OCI-LY7 (cell line): ENCODE data around the gene TIGD6. TPM values are rescaled to one million over a fixed set of nuclear protein-coding genes. Genes with fewer than 3 reads are reported as not detected.

ENCODE experiments used
- BruUV-seq: library from RNA; stranded (reverse); fragments of 400-500 nt; replicated peaks from 2 replicates; lab custom pipeline; 2021; lab: Mats Ljungman, UMichigan
- CTCF ChIA-PET: fragments of 300-600 bp; sonication (Branson Sonifier 250); formaldehyde crosslinking; loops from one replicate; lab custom pipeline; 2022; ENCODE audit warnings: antibody characterized with exemption; ENCODE audit not compliant: unreplicated experiment; lab: Charles Lee
- POLR2A ChIA-PET: fragments of 300-600 bp; sonication (Branson Sonifier 250); formaldehyde crosslinking; loops from one replicate; lab custom pipeline; 2022; ENCODE audit warnings: antibody characterized with exemption; lab: Charles Lee
- DNase-seq: peaks from one replicate; pipeline ENCODE4 v3.0.0-alpha.2; 2015; ENCODE audit warnings: low spot score
- H2AFZ ChIP-seq: fragments of 200-600 bp; sonication (generic), shearing (Covaris generic); 2 replicates; pipeline ENCODE4 v1.6.1; 2014; ENCODE audit warnings: mild to moderate bottlenecking, antibody characterized with exemption, low read length, moderate library complexity
- H3K27ac ChIP-seq: fragments of 200-600 bp; sonication (generic); 2 replicates; pipeline ENCODE4 v1.5.1; 2014; ENCODE audit warnings: mixed run types, low read depth, mild to moderate bottlenecking, moderate library complexity, low read length, inconsistent platforms; ENCODE audit not compliant: poor library complexity, severe bottlenecking
- H3K36me3 ChIP-seq: fragments of 200-600 bp; sonication (generic); 2 replicates; pipeline ENCODE4 v1.6.1; 2014; ENCODE audit warnings: mild to moderate bottlenecking, antibody characterized with exemption, low read length, moderate library complexity, mixed read lengths; ENCODE audit not compliant: insufficient read depth
- H3K4me1 ChIP-seq: fragments of 200-600 bp; sonication (generic); 2 replicates; pipeline ENCODE4 v1.5.1; 2014; ENCODE audit warnings: mild to moderate bottlenecking, low read length; ENCODE audit not compliant: insufficient read depth, poor library complexity, severe bottlenecking
- H3K4me2 ChIP-seq: fragments of 200-600 bp; sonication (generic); 2 replicates; pipeline ENCODE4 v1.6.1; 2014; ENCODE audit warnings: mild to moderate bottlenecking, low read length
- H3K4me3 ChIP-seq: fragments of 200-600 bp; sonication (generic); 2 replicates; pipeline ENCODE4 v1.5.1; 2014; ENCODE audit warnings: mild to moderate bottlenecking, low read depth, low read length; ENCODE audit not compliant: poor library complexity, severe bottlenecking
- H3K79me2 ChIP-seq: fragments of 200-600 bp; sonication (generic); 2 replicates; pipeline ENCODE4 v1.6.1; 2016; ENCODE audit warnings: low read depth, mild to moderate bottlenecking, low read length, moderate library complexity, mixed read lengths; ENCODE audit not compliant: insufficient read depth
- H3K9me2 ChIP-seq: fragments of 200-600 bp; sonication (generic); 2 replicates; pipeline ENCODE4 v1.6.1; 2016; ENCODE audit warnings: mild to moderate bottlenecking, low read length, mixed read lengths; ENCODE audit not compliant: insufficient read depth
- H3K9me3 ChIP-seq: fragments of 200-600 bp; sonication (generic); 2 replicates; pipeline ENCODE4 v1.6.1; 2014; ENCODE audit warnings: mild to moderate bottlenecking, mixed run types, low read length, mixed read lengths
- H4K20me1 ChIP-seq: fragments of 200-600 bp; sonication (generic); 2 replicates; pipeline ENCODE4 v1.6.1; 2014; ENCODE audit warnings: mild to moderate bottlenecking, antibody characterized with exemption, low read length, moderate library complexity, mixed read lengths; ENCODE audit not compliant: insufficient read depth
- CTCF ChIP-seq: fragments of 200-600 bp; sonication (generic); conservative IDR thresholded peaks from 2 replicates; pipeline ENCODE4 v1.5.1; 2014; ENCODE audit warnings: mild to moderate bottlenecking, antibody characterized with exemption, low read length, moderate library complexity, mixed read lengths
- EZH2phosphoT487 ChIP-seq: fragments of 200-600 bp; sonication (generic); IDR thresholded peaks from 2 replicates; pipeline ENCODE4 v1.6.1; 2018; ENCODE audit warnings: low read depth, borderline replicate concordance, mild to moderate bottlenecking, mixed run types, antibody characterized with exemption, low read length, moderate library complexity, mixed read lengths
- intact Hi-C: fragments of 100-400 bp; cut with micrococcal nuclease; formaldehyde crosslinking; loops from one replicate; pipeline ENCODE4 v1.10.0; 2022; ENCODE audit not compliant: unreplicated experiment
- total RNA-seq, 2 experiments: library from RNA; depleted of rRNA in 1 of 2; stranded (reverse); fragments of >200 nt in 1 of 2; shearing (Covaris generic) in 1 of 2; gene quantifications; 2 replicates each; pipeline ENCODE4 v1.2.3, GENCODE V29; 2014 to 2022

TIGD6 gene
- total RNA-seq, 2 experiments from 2014 or later, result 3.4 to 4.6 TPM

GRCh38 chr5:150036513-150036912, 36.1 kb upstream of the TIGD6 start:
- TF ChIP-seq CTCF, result no peak
- TF ChIP-seq EZH2phosphoT487, result no peak
- no peaks in the 10 kb centered on the region for H3K79me2 ChIP-seq
- no peak overlapping the region for H3K4me2 ChIP-seq
- H4K20me1 ChIP-seq, result no peaks in the 10 kb centered on the region; the same call in 1 of the 2 replicates
- H3K4me1 ChIP-seq, result peaks cover 18% of the 10 kb centered on the region
- BruUV-seq, result no TSS peak
- POLR2A ChIA-PET, result interaction anchor here (0.6 to 2.9 kb wide), 3 partner anchors 9 to 529 kb away, joined by 3 to 6 read pairs (median 3); no protein-coding TSS in a partner anchor
- intact Hi-C loops, result no loop called here
- H3K36me3 ChIP-seq, result peaks cover 98% of the 10 kb centered on the region
- H3K4me3 ChIP-seq, result no peak overlapping the region
- no peak for DNase-seq
- no peak overlapping the region for H2AFZ ChIP-seq
- H3K9me3 ChIP-seq, result no peaks in the 10 kb centered on the region
- no peaks in the 10 kb centered on the region for H3K9me2 ChIP-seq
- peak overlapping the region; percentile 39 for H3K27ac ChIP-seq
- CTCF ChIA-PET, result no interaction called here

DNA sequence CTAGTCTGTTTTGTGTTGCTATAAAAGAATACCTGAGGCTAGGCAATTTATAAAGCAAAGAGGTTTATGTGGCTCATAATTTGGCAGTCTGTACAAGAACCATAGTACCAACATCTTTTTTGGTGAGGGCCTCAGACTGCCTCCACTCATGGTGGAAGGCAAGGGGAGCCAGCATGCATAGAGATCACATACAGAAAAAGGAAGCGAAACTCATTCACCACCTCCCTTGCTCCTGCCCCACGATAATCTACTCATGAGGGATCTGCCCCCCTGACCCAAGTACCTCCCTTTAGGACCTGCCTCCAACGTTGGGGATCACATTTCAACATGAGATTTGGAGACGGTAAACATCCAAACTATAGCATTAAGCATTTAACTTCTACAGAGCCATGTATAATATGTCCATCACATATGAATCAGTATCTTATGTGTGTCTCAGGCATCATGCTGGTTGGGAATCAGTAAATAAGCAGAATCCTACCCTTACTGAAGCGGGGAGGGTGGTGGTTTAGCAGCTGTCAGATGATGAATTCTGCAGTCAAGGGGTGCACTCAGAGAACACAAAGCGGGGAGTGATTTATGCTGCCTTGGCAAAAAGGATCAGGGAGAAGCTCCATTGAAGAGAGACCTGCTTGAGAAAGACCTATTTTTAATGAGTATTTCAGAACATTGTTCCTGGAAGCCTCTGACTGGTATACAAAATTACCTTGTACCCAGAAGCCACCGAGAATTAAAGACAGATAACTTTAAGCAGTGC, 34.9 kb upstream of the TIGD6 start:
- BruUV-seq, result no TSS peak
- peaks cover 18% of the 10 kb centered on the region for H3K4me1 ChIP-seq
- DNase-seq, result peak; percentile 72
- H3K36me3 ChIP-seq, result peaks cover 98% of the 10 kb centered on the region
- H4K20me1 ChIP-seq, result no peaks in the 10 kb centered on the region; the same call in 1 of the 2 replicates
- no peak for TF ChIP-seq CTCF
- TF ChIP-seq EZH2phosphoT487, result no peak
- H2AFZ ChIP-seq, result no peak overlapping the region
- POLR2A ChIA-PET, result interaction anchor here (0.6 to 2.9 kb wide), 5 partner anchors 10 to 31 kb away, joined by 3 to 6 read pairs (median 3); no protein-coding TSS in a partner anchor
- H3K4me2 ChIP-seq, result peak overlapping the region; percentile 15
- H3K9me3 ChIP-seq, result no peaks in the 10 kb centered on the region
- intact Hi-C loops, result no loop called here
- no peaks in the 10 kb centered on the region for H3K9me2 ChIP-seq
- CTCF ChIA-PET, result no interaction called here
- H3K27ac ChIP-seq, result peak overlapping the region; percentile 39
- H3K4me3 ChIP-seq, result no peak overlapping the region
- H3K79me2 ChIP-seq, result no peaks in the 10 kb centered on the region

GRCh38 chr5:150034662-150035061, 34.2 kb upstream of the TIGD6 start:
- Histone ChIP-seq H3K36me3 (peaks cover 97% of the 10 kb centered on the region), H3K9me3 (no peaks in the 10 kb centered on the region), H3K4me1 (peaks cover 18% of the 10 kb centered on the region), H3K4me2 (0 out of 2 replicates have a peak overlapping the region, but pooled peaks have one; percentile 8), H3K9me2 (no peaks in the 10 kb centered on the region), H3K4me3 (no peak overlapping the region), H3K27ac (no peak overlapping the region), H4K20me1 (no peaks in the 10 kb centered on the region; the same call in 1 of the 2 replicates), H2AFZ (no peak overlapping the region), H3K79me2 (no peaks in the 10 kb centered on the region)
- intact Hi-C loops, result no loop called here
- ChIA-PET CTCF (no interaction called here), POLR2A (interaction anchor here (0.6 to 2.9 kb wide), 6 partner anchors 11 to 30 kb away, joined by 3 to 6 read pairs (median 3); no protein-coding TSS in a partner anchor)
- DNase-seq, result no peak
- no TSS peak for BruUV-seq
- TF ChIP-seq CTCF (no peak), EZH2phosphoT487 (no peak)
